H1 (cell line): ENCODE measurements around the gene INAFM1. TPM values are rescaled to one million over a fixed set of nuclear protein-coding genes. Genes with fewer than 3 reads are reported as not detected.

Experiments used
- CTCF ChIA-PET: fragments of 300-600 bp; sonication (Branson Sonifier 250); formaldehyde crosslinking; loops from one replicate; lab custom pipeline; 2021; ENCODE audit not compliant: partially characterized antibody; lab: Charles Lee
- POLR2A ChIA-PET: fragments of 300-600 bp; sonication (Branson Sonifier 250); formaldehyde crosslinking; loops from one replicate; lab custom pipeline; 2021; ENCODE audit warnings: inconsistent platforms; ENCODE audit not compliant: partially characterized antibody; lab: Charles Lee
- DNase-seq, 2 experiments: peaks; one replicate each; pipeline versions ENCODE4 v3.0.0 to v3.0.0-alpha.2; 2010 to 2022; ENCODE audit warnings: low spot score in 2 of 2, low read depth in 1 of 2, mixed read lengths in 1 of 2
- FAIRE-seq: peaks from 2 replicates; lab custom pipeline; 2011; peaks lifted over from hg19 to GRCh38; lab: Jason Lieb, UNC
- H2AFZ ChIP-seq: 2 replicates; pipeline ENCODE4 v1.8.1; 2012; ENCODE audit warnings: low read length, inconsistent platforms
- H2AK5ac ChIP-seq: 2 replicates; pipeline ENCODE4 v1.6.1; 2013; ENCODE audit warnings: low read depth, low read length
- H2BK120ac ChIP-seq: replicated peaks from 2 replicates; pipeline ENCODE3; 2013; ENCODE audit warnings: low read depth, low read length, inconsistent platforms
- H2BK12ac ChIP-seq: 2 replicates; pipeline ENCODE4 v1.6.1; 2013; ENCODE audit warnings: low read depth, low read length
- H2BK15ac ChIP-seq: 2 replicates; pipeline ENCODE4 v1.6.1; 2013; ENCODE audit warnings: low read length
- H2BK20ac ChIP-seq: 2 replicates; pipeline ENCODE4 v1.6.1; 2013; ENCODE audit warnings: low read length
- H2BK5ac ChIP-seq: 2 replicates; pipeline ENCODE4 v1.6.1; 2013; ENCODE audit warnings: low read depth, low read length
- H3K14ac ChIP-seq: 2 replicates; pipeline ENCODE4 v1.6.1; 2013; ENCODE audit warnings: inconsistent platforms; ENCODE audit not compliant: insufficient read length
- H3K18ac ChIP-seq: 2 replicates; pipeline ENCODE4 v1.6.1; 2013; ENCODE audit warnings: low read length; ENCODE audit errors: extremely low read depth
- H3K23ac ChIP-seq: 2 replicates; pipeline ENCODE4 v1.6.1; 2013; ENCODE audit warnings: inconsistent platforms; ENCODE audit not compliant: insufficient read length
- H3K23me2 ChIP-seq: 2 replicates; pipeline ENCODE4 v1.6.1; 2013; ENCODE audit warnings: low read depth, low read length
- H3K27ac ChIP-seq: 2 replicates; pipeline ENCODE4 v1.6.1; 2011; ENCODE audit warnings: low read depth, low read length, inconsistent platforms
- H3K27me3 ChIP-seq, 4 experiments: replicated peaks in 1 of 4; 1 replicate in 1 of 4; 2 replicates in 3 of 4; pipeline versions ENCODE4 v1.6.1 to v1.8.1; 2011 to 2013; ENCODE audit warnings: low read length in 3 of 4, mild to moderate bottlenecking in 3 of 4, inconsistent platforms in 2 of 4, mixed read lengths in 2 of 4, moderate library complexity in 1 of 4; ENCODE audit not compliant: control insufficient read depth in 3 of 4, insufficient read depth in 3 of 4; ENCODE audit errors: extremely low read depth in 1 of 4
- H3K36me3 ChIP-seq, 4 experiments: 2 replicates each; pipeline versions ENCODE4 v1.6.1 to v1.8.1; 2011 to 2013; ENCODE audit warnings: mild to moderate bottlenecking in 4 of 4, low read length in 3 of 4, moderate library complexity in 2 of 4, control low read depth in 1 of 4, inconsistent platforms in 1 of 4; ENCODE audit not compliant: insufficient read depth in 4 of 4, control insufficient read depth in 2 of 4
- H3K4ac ChIP-seq: replicated peaks from 2 replicates; pipeline ENCODE3; 2013; ENCODE audit warnings: low read length, low read depth, mixed read lengths, inconsistent platforms; ENCODE audit not compliant: insufficient read length
- H3K4me1 ChIP-seq, 4 experiments: replicated peaks in 1 of 4; 1 replicate in 1 of 4; 2 replicates in 3 of 4; pipeline versions ENCODE4 v1.6.1 to v1.8.1; 2011 to 2013; ENCODE audit warnings: low read length in 3 of 4, inconsistent platforms in 2 of 4, mixed read lengths in 1 of 4; ENCODE audit not compliant: insufficient read depth in 4 of 4, control insufficient read depth in 3 of 4
- H3K4me2 ChIP-seq, 2 experiments: 2 replicates each; pipeline versions ENCODE4 v1.6.1 to v1.8.1; 2011 to 2013; ENCODE audit warnings: low read depth in 2 of 2, low read length in 2 of 2, control low read depth in 1 of 2, inconsistent platforms in 1 of 2, mild to moderate bottlenecking in 1 of 2; ENCODE audit not compliant: insufficient read depth in 1 of 2
- H3K4me3 ChIP-seq, 4 experiments: fragments of 200-600, 300-600 bp in 1 of 4; sonication (generic), shearing (Covaris generic), sonication (Bioruptor Twin) in 1 of 4; 2 replicates each; pipeline versions ENCODE4 v1.5.1 to v1.8.1; 2011 to 2016; ENCODE audit warnings: low read length in 4 of 4, low read depth in 3 of 4, control low read depth in 2 of 4, inconsistent platforms in 2 of 4, mild to moderate bottlenecking in 2 of 4, mixed read lengths in 1 of 4, moderate library complexity in 1 of 4; ENCODE audit not compliant: insufficient read depth in 2 of 4; ENCODE audit errors: extremely low read depth in 1 of 4
- H3K56ac ChIP-seq: replicated peaks from 2 replicates; pipeline ENCODE3; 2013; ENCODE audit warnings: low read depth, mild to moderate bottlenecking, mixed read lengths, low read length, inconsistent platforms; ENCODE audit not compliant: insufficient read length
- H3K79me1 ChIP-seq: 2 replicates; pipeline ENCODE4 v1.6.1; 2013; ENCODE audit warnings: low read depth, low read length, control low read depth
- H3K79me2 ChIP-seq, 2 experiments: 2 replicates each; pipeline versions ENCODE4 v1.6.1 to v1.8.1; 2012 to 2013; ENCODE audit warnings: low read length in 2 of 2, mild to moderate bottlenecking in 2 of 2, inconsistent platforms in 1 of 2; ENCODE audit not compliant: insufficient read depth in 2 of 2, control insufficient read depth in 1 of 2
- H3K9ac ChIP-seq, 4 experiments: replicated peaks in 1 of 4; 1 replicate in 1 of 4; 2 replicates in 3 of 4; pipeline versions ENCODE4 v1.6.1 to v1.8.1; 2011 to 2013; ENCODE audit warnings: low read depth in 3 of 4, low read length in 3 of 4, control low read depth in 2 of 4, mild to moderate bottlenecking in 2 of 4, moderate library complexity in 2 of 4, inconsistent platforms in 1 of 4; ENCODE audit errors: extremely low read depth in 1 of 4
- H3K9me3 ChIP-seq, 2 experiments: 2 replicates each; pipeline versions ENCODE4 v1.6.1 to v1.8.1; 2012 to 2013; ENCODE audit warnings: mild to moderate bottlenecking in 2 of 2, moderate library complexity in 2 of 2, control low read depth in 1 of 2, inconsistent platforms in 1 of 2, low read depth in 1 of 2, low read length in 1 of 2, mixed read lengths in 1 of 2; ENCODE audit not compliant: insufficient read depth in 2 of 2
- H4K20me1 ChIP-seq, 2 experiments: replicated peaks in 1 of 2; 2 replicates each; pipeline versions ENCODE3 to v1.8.1; 2011 to 2013; ENCODE audit warnings: inconsistent platforms in 2 of 2, low read length in 2 of 2, mild to moderate bottlenecking in 1 of 2; ENCODE audit not compliant: insufficient read depth in 2 of 2, control insufficient read depth in 1 of 2
- H4K5ac ChIP-seq: 2 replicates; pipeline ENCODE4 v1.6.1; 2013; ENCODE audit warnings: low read length, low read depth, mixed read lengths, inconsistent platforms; ENCODE audit not compliant: insufficient read length
- H4K8ac ChIP-seq: 2 replicates; pipeline ENCODE4 v1.8.0; 2013; ENCODE audit warnings: mild to moderate bottlenecking, moderate library complexity, low read length, inconsistent platforms; ENCODE audit not compliant: insufficient read depth; ENCODE audit errors: extremely low read depth
- H4K91ac ChIP-seq: replicated peaks from 2 replicates; pipeline ENCODE3; 2013; ENCODE audit warnings: low read length, mixed read lengths, inconsistent platforms; ENCODE audit not compliant: insufficient read length
- BACH1 ChIP-seq: IDR thresholded peaks from 2 replicates; pipeline ENCODE4 v1.6.1; 2012; ENCODE audit warnings: low read length, improper control_type of control experiment
- KDM1A ChIP-seq: fragments of 200-600, 300-600 bp; sonication (generic); IDR thresholded peaks from 2 replicates; pipeline ENCODE4 v1.7.1; 2016; ENCODE audit warnings: mild to moderate bottlenecking, low read length, borderline replicate concordance
- POLR2AphosphoS5 ChIP-seq: IDR thresholded peaks from 2 replicates; pipeline ENCODE4 v1.6.1; 2011; ENCODE audit warnings: low read depth, low read length
- TAF1 ChIP-seq: IDR thresholded peaks from 2 replicates; pipeline ENCODE4 v1.6.1; 2011; ENCODE audit warnings: mild to moderate bottlenecking, low read depth, low read length
- WGBS, 2 experiments: shearing (Covaris generic) in 1 of 2; methylation state at CpG; one replicate each; pipeline versions ENCODE4 v1.1.6 to v1.1.7; 2013 to 2015; ENCODE audit warnings: low lambda C conversion rate in 2 of 2, mixed read lengths in 2 of 2, inconsistent platforms in 1 of 2, low coverage in 1 of 2, missing lambda C conversion rate in 1 of 2; ENCODE audit not compliant: insufficient replicate concordance in 2 of 2, insufficient coverage in 1 of 2, insufficient read length in 1 of 2; ENCODE audit errors: extremely low coverage in 1 of 2, missing lambda C conversion rate in 1 of 2; 5-methylcytosine and 5-hydroxymethylcytosine counted together
- polyA plus RNA-seq, 7 experiments: library from polyadenylated mRNA; depleted of rRNA in 3 of 7; stranded (reverse) in 5 of 7; unstranded in 2 of 7; fragments of >200 nt in 5 of 7; fragments of 200-250 nt in 2 of 7; gene quantifications; 1 replicate in 5 of 7; 2 replicates in 1 of 7; 4 replicates in 1 of 7; pipeline versions ENCODE4 v1.2.1 to v1.2.3, GENCODE V29; 2011 to 2013; ENCODE audit warnings: missing spikeins in 2 of 7, mixed read lengths in 2 of 7
- total RNA-seq: library from RNA; stranded (reverse); fragmentation: NEBNext Ultra II Directional; extraction: Animal tissue kit (Norgen Biotek cat#: 25700); gene quantifications from 2 replicates; pipeline ENCODE4 v1.2.1, GENCODE V29; 2021
- TF ChIP-seq, protein P1 (sequence below): IDR thresholded peaks from 2 replicates; pipeline ENCODE4 v1.6.1; 2012; ENCODE audit warnings: low read length, inconsistent platforms

The INAFM1 gene
- total and polyA plus RNA-seq, 2 of the 8 experiments (the other 6 are each of a cell fraction or from before 2014, with no cell fraction given): 2.6 to 3.4 TPM

- peak overlapping the region; percentile 60; the same call in 1 of the 2 replicates for H2BK12ac ChIP-seq
- no peak overlapping the region for H2AFZ ChIP-seq
- peaks cover 0 to 5% of the 10 kb centered on the region in 2 experiments; a peak in 2 of 4 replicates for H3K9me3 ChIP-seq
- peaks cover 8 to 25% (median 20%) of the 10 kb centered on the region in 4 experiments for H3K4me1 ChIP-seq
- peak overlapping the region; percentile 87 for H3K18ac ChIP-seq
- POLR2A ChIA-PET: interaction anchor here (0.6 to 5.0 kb wide), 6 partner anchors 14 to 127 kb away, joined by 3 to 66 read pairs (median 4); partner anchors contain the start of genes CCDC9 and ZC3H4
- peak overlapping the region; percentile 70; the same call in 1 of the 2 replicates for H2AK5ac ChIP-seq
- H2BK120ac ChIP-seq: peak overlapping the region; percentile 23
- H4K91ac ChIP-seq: no peak overlapping the region
- no peak overlapping the region for H2BK20ac ChIP-seq
- peak overlapping the region; percentile 70 for H3K4ac ChIP-seq
- peaks cover 3% of the 10 kb centered on the region; the same call in 1 of the 2 replicates for H3K79me1 ChIP-seq
- peak overlapping the region; percentile 72; the same call in 1 of the 2 replicates for H2BK15ac ChIP-seq
- H3K4me2 ChIP-seq: peak overlapping the region; percentile 64 to 91
- H3K23me2 ChIP-seq: peaks cover 21% of the 10 kb centered on the region
- H3K14ac ChIP-seq: no peak overlapping the region
- no peak overlapping the region for H2BK5ac ChIP-seq
- CTCF ChIA-PET: interaction anchor here (1.2 to 1.6 kb wide), 2 partner anchors 13 to 29 kb away, joined by 3 to 7 read pairs; no protein-coding TSS in a partner anchor
- DNase-seq (no peak), FAIRE-seq (no peak)
- no peak overlapping the region for H3K27ac ChIP-seq
- H3K36me3 ChIP-seq: no peaks in the 10 kb centered on the region
- WGBS, 2 experiments: 60% methylated on average over 6 of the region's 6 CpGs; no CpG with 5 or more reads in 1 of the 2 experiments
- peaks cover 4 to 18% of the 10 kb centered on the region in 2 experiments for H4K20me1 ChIP-seq
- H3K56ac ChIP-seq: no peak overlapping the region
- no peak overlapping the region for H3K23ac ChIP-seq
- no peak overlapping the region; the same call in 1 of the 2 replicates for H4K8ac ChIP-seq
- no peak overlapping the region for H4K5ac ChIP-seq
- peaks cover 0 to 30% (median 27%) of the 10 kb centered on the region in 4 experiments; a peak in 6 of 7 replicates for H3K27me3 ChIP-seq
- H3K4me3 ChIP-seq: peak overlapping the region in 1 of 4 experiments; percentile 31; a peak in 2 of 8 replicates
- H3K79me2 ChIP-seq: no peaks in the 10 kb centered on the region; a peak in 1 of 4 replicates
- H3K9ac ChIP-seq: peak overlapping the region in 1 of 4 experiments; percentile 13; a peak in 1 of 7 replicates
- TF ChIP-seq, protein P1, sequence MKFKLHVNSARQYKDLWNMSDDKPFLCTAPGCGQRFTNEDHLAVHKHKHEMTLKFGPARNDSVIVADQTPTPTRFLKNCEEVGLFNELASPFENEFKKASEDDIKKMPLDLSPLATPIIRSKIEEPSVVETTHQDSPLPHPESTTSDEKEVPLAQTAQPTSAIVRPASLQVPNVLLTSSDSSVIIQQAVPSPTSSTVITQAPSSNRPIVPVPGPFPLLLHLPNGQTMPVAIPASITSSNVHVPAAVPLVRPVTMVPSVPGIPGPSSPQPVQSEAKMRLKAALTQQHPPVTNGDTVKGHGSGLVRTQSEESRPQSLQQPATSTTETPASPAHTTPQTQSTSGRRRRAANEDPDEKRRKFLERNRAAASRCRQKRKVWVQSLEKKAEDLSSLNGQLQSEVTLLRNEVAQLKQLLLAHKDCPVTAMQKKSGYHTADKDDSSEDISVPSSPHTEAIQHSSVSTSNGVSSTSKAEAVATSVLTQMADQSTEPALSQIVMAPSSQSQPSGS: no peak
- TF ChIP-seq TAF1 (no peak), POLR2AphosphoS5 (no peak), KDM1A (no peak), BACH1 (no peak)
Measured at GRCh38 chr19:47240556-47240955, 34.1 kb upstream of the INAFM1 start.
